OCI-LY1 (cell line): ENCODE data around the gene TPO.

Experiments used
- H2AFZ ChIP-seq: fragments of 200-600 bp; sonication (generic), shearing (Covaris generic); 2 replicates; pipeline ENCODE4 v1.6.0; 2014; ENCODE audit warnings: antibody characterized with exemption, mild to moderate bottlenecking, low read length
- H3F3A ChIP-seq: fragments of 200-600 bp; sonication (generic), shearing (Covaris generic); 2 replicates; pipeline ENCODE4 v1.6.0; 2014; ENCODE audit warnings: mild to moderate bottlenecking, antibody characterized with exemption, low read length, moderate library complexity; ENCODE audit not compliant: insufficient read depth
- H3K27ac ChIP-seq: fragments of 200-600 bp; sonication (generic); 2 replicates; pipeline ENCODE4 v1.5.1; 2014; ENCODE audit warnings: low read length, mixed run types, mild to moderate bottlenecking, low read depth; ENCODE audit not compliant: poor library complexity, severe bottlenecking
- H3K27me3 ChIP-seq: fragments of 200-600 bp; sonication (generic); 2 replicates; pipeline ENCODE4 v1.6.0; 2014; ENCODE audit warnings: antibody characterized with exemption, mild to moderate bottlenecking, low read length, moderate library complexity; ENCODE audit not compliant: insufficient read depth
- H3K36me3 ChIP-seq: fragments of 200-600 bp; sonication (generic); 2 replicates; pipeline ENCODE4 v1.6.1; 2014; ENCODE audit warnings: mild to moderate bottlenecking, antibody characterized with exemption, low read length, moderate library complexity, mixed read lengths; ENCODE audit not compliant: insufficient read depth
- H3K4me1 ChIP-seq: fragments of 200-600 bp; sonication (generic); 2 replicates; pipeline ENCODE4 v1.5.1; 2014; ENCODE audit warnings: mild to moderate bottlenecking, low read length, moderate library complexity; ENCODE audit not compliant: insufficient read depth, severe bottlenecking
- H3K4me2 ChIP-seq: fragments of 200-600 bp; sonication (generic), shearing (Covaris generic); 2 replicates; pipeline ENCODE4 v1.6.1; 2014; ENCODE audit warnings: low read length
- H3K4me3 ChIP-seq: fragments of 200-600 bp; sonication (generic); 2 replicates; pipeline ENCODE4 v1.5.1; 2014; ENCODE audit warnings: low read length, low read depth, mild to moderate bottlenecking, mixed read lengths; ENCODE audit not compliant: poor library complexity, severe bottlenecking
- H3K79me2 ChIP-seq: fragments of 200-600 bp; shearing (Covaris generic); 2 replicates; pipeline ENCODE4 v1.6.1; 2016; ENCODE audit warnings: mixed run types, low read length, mixed read lengths; ENCODE audit not compliant: insufficient read depth
- H3K9ac ChIP-seq: fragments of 200-600 bp; sonication (generic), shearing (Covaris generic); 2 replicates; pipeline ENCODE4 v1.6.1; 2014; ENCODE audit warnings: mild to moderate bottlenecking, low read length, mixed read lengths
- H3K9me2 ChIP-seq: fragments of 200-600 bp; sonication (generic), shearing (Covaris generic); 2 replicates; pipeline ENCODE4 v1.6.1; 2014; ENCODE audit warnings: low read depth, mild to moderate bottlenecking, low read length, mixed read lengths
- H3K9me3 ChIP-seq: fragments of 200-600 bp; shearing (Covaris generic); 2 replicates; pipeline ENCODE4 v1.6.1; 2014; ENCODE audit warnings: low read length, mixed read lengths
- H4K20me1 ChIP-seq: fragments of 200-600 bp; sonication (generic), shearing (Covaris generic); 2 replicates; pipeline ENCODE4 v1.6.0; 2016; ENCODE audit warnings: mild to moderate bottlenecking, low read length; ENCODE audit not compliant: insufficient read depth
- EZH2 ChIP-seq: fragments of 200-600 bp; sonication (generic), shearing (Covaris generic); IDR thresholded peaks from 2 replicates; pipeline ENCODE4 v1.8.0; 2017; ENCODE audit warnings: borderline replicate concordance, mixed run types, mild to moderate bottlenecking, antibody characterized with exemption, low read length, moderate library complexity, mixed read lengths
- TF ChIP-seq, protein P1 (sequence below): fragments of 200-600 bp; sonication (generic), shearing (Covaris generic); IDR thresholded peaks from 2 replicates; pipeline ENCODE4 v1.5.1; 2017; ENCODE audit warnings: mild to moderate bottlenecking, antibody characterized with exemption, low read length, moderate library complexity, mixed read lengths

Gene TPO

DNA sequence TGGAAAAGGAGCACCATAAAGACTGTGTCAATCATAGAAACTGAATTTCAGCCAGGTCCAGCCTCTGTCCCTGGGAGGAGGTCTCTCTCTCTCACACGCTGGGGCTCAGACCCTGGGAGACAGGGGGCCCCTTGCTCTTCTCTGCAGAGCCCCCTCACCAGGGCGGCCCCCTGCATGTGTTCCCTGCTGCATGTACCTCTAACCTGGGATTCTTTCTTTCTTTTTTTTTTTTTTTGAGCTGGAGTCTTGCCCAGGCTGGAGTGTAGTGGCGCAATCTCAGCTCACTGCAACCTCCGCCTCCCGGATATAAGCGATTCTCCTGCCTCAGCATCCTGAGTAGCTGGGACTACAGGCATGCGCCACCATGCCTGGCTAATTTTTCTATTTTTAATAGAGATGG lies 46.5 kb downstream of the TPO start:
- Histone ChIP-seq H3K9ac (no peak overlapping the region), H3K79me2 (no peaks in the 10 kb centered on the region), H3K36me3 (no peaks in the 10 kb centered on the region), H3K9me3 (no peaks in the 10 kb centered on the region), H3K9me2 (no peaks in the 10 kb centered on the region), H3K27ac (no peak overlapping the region), H3K4me2 (no peak overlapping the region), H4K20me1 (no peaks in the 10 kb centered on the region), H3K4me1 (no peaks in the 10 kb centered on the region), H3F3A (no peaks in the 10 kb centered on the region), H3K4me3 (no peak overlapping the region), H3K27me3 (no peaks in the 10 kb centered on the region), H2AFZ (no peak overlapping the region)
- TF ChIP-seq, protein P1, sequence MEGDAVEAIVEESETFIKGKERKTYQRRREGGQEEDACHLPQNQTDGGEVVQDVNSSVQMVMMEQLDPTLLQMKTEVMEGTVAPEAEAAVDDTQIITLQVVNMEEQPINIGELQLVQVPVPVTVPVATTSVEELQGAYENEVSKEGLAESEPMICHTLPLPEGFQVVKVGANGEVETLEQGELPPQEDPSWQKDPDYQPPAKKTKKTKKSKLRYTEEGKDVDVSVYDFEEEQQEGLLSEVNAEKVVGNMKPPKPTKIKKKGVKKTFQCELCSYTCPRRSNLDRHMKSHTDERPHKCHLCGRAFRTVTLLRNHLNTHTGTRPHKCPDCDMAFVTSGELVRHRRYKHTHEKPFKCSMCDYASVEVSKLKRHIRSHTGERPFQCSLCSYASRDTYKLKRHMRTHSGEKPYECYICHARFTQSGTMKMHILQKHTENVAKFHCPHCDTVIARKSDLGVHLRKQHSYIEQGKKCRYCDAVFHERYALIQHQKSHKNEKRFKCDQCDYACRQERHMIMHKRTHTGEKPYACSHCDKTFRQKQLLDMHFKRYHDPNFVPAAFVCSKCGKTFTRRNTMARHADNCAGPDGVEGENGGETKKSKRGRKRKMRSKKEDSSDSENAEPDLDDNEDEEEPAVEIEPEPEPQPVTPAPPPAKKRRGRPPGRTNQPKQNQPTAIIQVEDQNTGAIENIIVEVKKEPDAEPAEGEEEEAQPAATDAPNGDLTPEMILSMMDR = no peak
- TF ChIP-seq EZH2 = no peak

DNA sequence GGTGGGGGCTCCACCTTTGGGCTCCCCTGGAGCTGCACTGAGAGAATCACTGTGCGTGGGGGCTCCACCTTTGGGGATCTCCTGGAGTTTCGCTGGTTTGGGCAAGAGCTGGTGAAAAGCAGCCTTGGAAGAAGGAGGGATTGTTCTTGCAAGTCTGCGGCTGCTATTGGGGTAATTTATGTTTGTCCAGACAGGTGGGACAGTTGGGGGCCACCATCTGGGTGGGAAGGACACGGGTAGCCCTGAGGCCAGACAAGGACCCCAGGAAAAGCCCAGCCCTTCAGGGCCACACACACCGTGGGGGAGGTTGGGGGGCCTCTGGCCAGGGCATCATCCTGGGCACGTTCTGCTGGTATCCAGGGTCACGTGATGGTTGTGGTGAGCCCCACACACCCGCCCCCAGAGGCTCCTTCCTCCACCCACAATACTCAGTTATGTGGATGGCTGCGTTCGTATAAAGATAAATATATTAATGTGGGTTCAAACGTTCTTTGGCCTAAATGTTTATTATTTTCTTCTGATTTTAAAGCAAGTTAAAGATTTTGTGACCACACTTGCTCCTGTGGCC lies 47.7 kb downstream of the TPO start:
- Histone ChIP-seq H3K9ac (no peak overlapping the region), H3F3A (no peaks in the 10 kb centered on the region)
- TF ChIP-seq EZH2 = no peak
- TF ChIP-seq, protein P1 = no peak

DNA sequence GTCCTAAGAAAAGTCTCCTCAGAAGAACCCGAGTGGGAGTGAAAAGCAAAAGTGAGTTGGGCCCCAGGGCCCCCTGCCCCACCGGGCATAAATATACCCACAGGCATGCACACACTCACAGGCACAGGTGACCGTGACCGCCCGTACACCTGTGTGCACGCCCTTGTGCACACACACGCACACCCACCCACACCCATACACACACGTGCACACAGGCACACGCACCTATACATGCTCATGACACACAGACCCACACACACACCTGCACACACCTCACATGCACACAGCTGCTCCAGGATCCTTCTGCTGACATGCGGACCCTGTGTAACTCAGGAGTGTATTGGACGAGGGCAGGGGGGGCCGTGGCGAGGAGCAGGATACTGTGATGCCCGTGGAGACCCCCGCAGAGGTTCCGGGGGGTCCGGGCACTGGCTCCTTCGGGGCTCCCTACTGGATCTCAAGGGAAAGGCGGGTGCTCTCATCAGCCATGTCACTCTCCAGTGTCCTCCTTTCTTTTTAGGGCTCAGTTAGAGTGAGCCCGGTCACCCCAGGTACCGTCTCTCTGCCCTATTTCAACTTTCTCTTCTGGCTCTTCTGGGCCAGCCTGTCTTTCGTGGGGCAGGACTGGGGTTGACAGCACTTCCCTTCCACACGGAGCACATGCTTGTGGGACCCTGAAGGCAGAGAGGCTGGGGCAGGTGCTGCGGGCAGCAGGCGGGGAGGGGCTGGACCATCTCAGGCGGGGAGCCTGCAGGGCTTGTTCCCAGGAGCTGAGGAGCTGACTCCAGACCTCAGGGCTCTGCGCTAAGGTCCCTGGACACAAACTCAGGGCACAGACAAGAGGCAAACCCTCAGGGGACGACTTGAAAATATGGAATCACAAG lies 48.5 kb downstream of the TPO start:
- TF ChIP-seq, protein P1 = no peak
- TF ChIP-seq EZH2 = no peak
- H3K4me1 ChIP-seq = no peaks in the 10 kb centered on the region

More for the DNA sequence above, 47.7 kb downstream of the TPO start:
- no peaks in the 10 kb centered on the region for H3K9me2 ChIP-seq
- H3K4me3 ChIP-seq = no peak overlapping the region
- H3K4me1 ChIP-seq = no peaks in the 10 kb centered on the region
- H3K27me3 ChIP-seq = no peaks in the 10 kb centered on the region
- no peak overlapping the region for H2AFZ ChIP-seq
- no peaks in the 10 kb centered on the region for H3K79me2 ChIP-seq
- no peaks in the 10 kb centered on the region for H4K20me1 ChIP-seq
- H3K36me3 ChIP-seq = no peaks in the 10 kb centered on the region
- no peak overlapping the region for H3K4me2 ChIP-seq
- no peak overlapping the region for H3K27ac ChIP-seq
- no peaks in the 10 kb centered on the region for H3K9me3 ChIP-seq

More for the DNA sequence above, 48.5 kb downstream of the TPO start:
- Histone ChIP-seq H3K27ac (no peak overlapping the region), H3K4me3 (no peak overlapping the region), H2AFZ (no peak overlapping the region), H3F3A (no peaks in the 10 kb centered on the region), H3K79me2 (no peaks in the 10 kb centered on the region), H3K4me2 (no peak overlapping the region), H4K20me1 (no peaks in the 10 kb centered on the region), H3K36me3 (no peaks in the 10 kb centered on the region), H3K9me2 (no peaks in the 10 kb centered on the region), H3K27me3 (no peaks in the 10 kb centered on the region), H3K9me3 (no peaks in the 10 kb centered on the region), H3K9ac (no peak overlapping the region)
